HG03439 (cell line): ENCODE measurements around the gene TBCK.
"Not testable (repeated sequence)": the region's sequence is repeated elsewhere in the genome, so short reads cannot be mapped to it uniquely, and the experiment has no call there.

ENCODE experiments used
- ATAC-seq: cut with Tn5 transposase; IDR thresholded peaks from one replicate; pipeline ENCODE4 v1.9.1; 2021; ENCODE audit warnings: mild to moderate bottlenecking, moderate library complexity; ENCODE audit not compliant: unreplicated experiment

TBCK gene

GRCh38 chr4:106321814-106322213 is 5.8 kb upstream of the TBCK start:
- not testable (repeated sequence) for ATAC-seq

DNA sequence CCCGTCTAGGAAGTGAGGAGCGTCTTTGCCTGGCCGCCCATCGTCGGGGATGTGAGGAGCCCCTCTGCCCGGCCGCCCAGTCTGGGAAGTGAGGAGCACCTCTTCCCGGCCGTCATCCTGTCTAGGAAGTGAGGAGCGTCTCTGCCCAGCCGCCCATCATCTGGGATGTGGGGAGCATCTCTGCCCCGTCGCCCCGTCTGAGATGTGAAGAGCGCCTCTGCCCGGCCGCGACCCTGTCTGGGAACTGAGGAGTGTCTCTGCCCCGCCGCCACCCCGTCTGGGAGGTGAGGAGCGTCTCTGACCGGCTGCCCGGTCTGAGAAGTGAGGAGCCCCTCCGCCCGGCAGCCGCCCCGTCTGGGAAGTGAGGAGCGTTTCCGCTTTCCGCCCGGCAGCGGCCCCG is 5.2 kb upstream of the TBCK start:
- not testable (repeated sequence) for ATAC-seq

- no peak for ATAC-seq
Measured at GRCh38 chr4:106320235-106320634, 4.2 kb upstream of the TBCK start.

GRCh38 chr4:106318511-106318910 is 2.5 kb upstream of the TBCK start:
- ATAC-seq: no peak

- ATAC-seq: no peak
Measured at GRCh38 chr4:106317815-106318214, 1.8 kb upstream of the TBCK start.

DNA sequence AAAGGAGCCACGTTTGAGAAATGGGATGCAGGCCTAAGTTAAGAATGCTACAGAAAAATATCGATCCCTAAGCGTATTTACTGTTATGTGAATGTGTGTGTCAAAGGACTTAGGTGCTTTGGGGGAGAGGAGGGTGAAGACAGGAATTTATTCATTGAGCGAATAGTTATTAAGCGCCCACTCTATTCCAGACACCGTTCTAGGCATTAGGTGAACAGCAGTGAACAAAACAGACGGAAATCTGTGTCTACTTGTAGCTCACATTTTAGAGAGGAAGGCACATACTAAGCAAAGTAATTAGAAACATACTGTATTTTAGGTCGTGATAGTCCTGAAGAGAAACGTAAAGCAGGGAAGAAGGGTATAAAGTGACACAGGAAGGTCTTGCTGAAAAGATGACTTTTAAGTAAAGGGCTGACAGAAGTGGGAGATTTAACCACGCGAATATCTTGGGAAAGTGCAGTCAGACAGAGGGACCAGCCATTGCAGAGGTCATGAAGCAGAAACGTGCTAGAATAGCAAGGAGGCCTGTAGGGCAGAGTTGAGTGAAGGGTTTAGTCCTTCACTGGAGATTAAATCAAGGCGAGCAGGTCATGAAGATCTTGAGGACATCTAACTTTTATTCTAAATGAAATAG is 882 bp upstream of the TBCK start:
- ATAC-seq: peak; percentile 5

- peak; percentile 17 for ATAC-seq
Measured at GRCh38 chr4:106315476-106315967, 487 bp downstream of the TBCK start.

DNA sequence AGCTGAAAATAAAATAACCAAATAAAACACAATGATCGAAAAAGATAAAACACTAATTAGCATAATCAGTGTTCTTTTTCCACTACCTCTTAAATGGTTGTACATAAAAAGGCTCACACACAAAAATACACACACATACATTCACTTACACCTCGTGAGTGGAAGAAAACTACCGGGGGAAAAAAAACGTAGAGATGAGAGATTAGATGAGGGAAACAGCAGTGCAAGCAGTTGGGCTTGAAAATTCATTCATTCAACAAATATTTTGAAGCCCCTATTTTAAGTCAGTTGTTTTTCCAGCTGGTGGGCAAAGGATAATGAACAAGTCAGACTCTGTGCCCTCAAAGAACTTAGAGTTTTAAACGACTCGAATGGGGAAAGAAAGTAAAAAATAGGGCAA is 1.0 kb downstream of the TBCK start:
- ATAC-seq: no peak

- ATAC-seq: no peak
Measured at GRCh38 chr4:106312997-106313522, 2.9 kb downstream of the TBCK start.

- no peak for ATAC-seq
Measured at GRCh38 chr4:106312377-106312776, 3.6 kb downstream of the TBCK start.

DNA sequence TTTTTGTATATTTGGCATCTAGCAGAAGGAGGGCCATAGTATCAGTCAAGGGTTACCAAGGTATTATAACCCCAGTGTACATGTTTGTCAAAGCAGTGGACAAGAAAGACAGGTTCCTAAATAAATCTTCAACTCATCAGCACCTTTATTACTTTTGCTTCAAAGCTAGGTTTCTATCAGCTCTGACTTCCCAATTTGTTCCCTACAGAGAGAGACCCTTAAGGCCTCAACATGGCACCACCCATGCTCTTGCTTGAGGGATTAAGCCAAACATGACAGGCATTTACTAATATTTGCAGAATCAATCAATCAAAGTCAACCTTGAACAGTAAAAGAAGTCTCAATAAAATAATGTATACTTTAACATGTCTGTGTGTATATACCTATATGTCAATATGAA is 9.4 kb downstream of the TBCK start:
- no peak for ATAC-seq

- no peak for ATAC-seq
Measured at GRCh38 chr4:106305435-106306055, 10.5 kb downstream of the TBCK start.

GRCh38 chr4:106304632-106305031 is 11.4 kb downstream of the TBCK start:
- ATAC-seq: no peak

DNA sequence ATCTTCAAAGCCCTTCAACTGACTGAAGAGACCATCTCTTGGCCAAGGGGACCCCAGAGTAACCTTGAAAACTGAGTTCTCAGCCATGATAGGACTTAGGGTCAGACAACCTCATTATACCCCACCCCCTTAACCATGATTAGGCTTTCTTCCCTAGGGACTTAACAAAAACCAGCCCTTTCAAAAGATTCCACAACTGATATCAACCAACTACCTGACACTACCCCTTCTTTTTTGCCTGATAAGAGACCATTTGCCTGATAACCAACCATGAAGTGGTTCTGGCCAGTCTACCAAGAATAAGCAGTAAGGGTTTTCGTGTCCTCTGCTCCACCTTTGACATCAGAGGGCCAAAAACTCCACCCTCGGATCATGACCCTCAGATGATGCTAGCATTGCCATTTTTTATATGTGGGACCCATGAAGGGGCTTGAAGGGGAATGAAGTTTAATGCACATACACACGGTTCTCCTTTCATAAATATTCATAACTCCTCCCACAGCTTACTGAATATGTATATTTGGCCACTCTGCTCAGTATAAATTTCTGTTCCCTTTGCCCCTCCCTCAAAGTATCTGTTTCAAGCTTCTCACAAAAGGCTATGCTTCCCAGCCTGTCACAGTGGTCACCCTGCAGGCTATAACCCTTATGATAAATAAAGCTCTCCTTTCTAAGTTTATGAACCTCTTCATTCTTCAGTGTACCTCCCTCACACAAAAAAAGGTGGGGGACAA is 12.3 kb downstream of the TBCK start:
- ATAC-seq: no peak

DNA sequence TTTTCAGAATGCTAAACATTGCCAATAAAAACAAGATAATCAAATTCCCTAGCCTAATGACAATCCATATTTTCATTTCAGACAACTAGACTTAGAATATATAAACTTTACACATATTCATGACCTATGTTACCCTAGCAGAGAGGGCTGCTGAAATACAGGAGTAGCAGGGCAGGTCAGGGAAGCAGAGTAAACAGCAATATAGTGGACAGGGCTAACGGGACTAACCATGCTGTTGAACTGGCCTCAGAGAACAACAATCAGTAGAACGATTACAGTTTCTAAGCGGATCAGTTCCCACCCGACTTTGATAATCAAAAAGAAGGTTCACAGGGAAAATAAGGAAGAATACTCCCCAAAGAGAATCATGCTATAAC is 14.0 kb downstream of the TBCK start:
- no peak for ATAC-seq

GRCh38 chr4:106301393-106302061 is 14.5 kb downstream of the TBCK start:
- no peak for ATAC-seq

DNA sequence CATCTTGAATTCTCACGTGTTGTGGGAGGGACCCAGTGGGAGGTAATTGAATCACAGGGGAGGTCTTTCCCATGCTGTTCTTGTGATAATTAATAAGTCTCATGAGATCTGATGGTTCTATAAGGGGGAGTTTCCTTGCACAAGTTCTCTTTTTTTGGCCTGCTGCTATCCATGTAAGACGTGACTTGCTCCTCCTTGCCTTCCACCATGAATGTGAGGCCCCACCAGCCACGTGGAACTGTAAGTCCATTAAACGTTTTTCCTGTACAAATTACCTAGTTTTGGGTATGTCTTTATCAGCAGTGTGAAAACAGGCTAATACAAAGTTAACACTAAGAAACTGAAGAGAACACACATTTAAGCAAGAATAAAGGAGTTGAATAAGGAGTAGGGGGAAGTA is 16.0 kb downstream of the TBCK start:
- ATAC-seq: no peak

GRCh38 chr4:106297245-106298035 is 18.6 kb downstream of the TBCK start:
- no peak for ATAC-seq

GRCh38 chr4:106294062-106294461 is 21.9 kb downstream of the TBCK start:
- no peak for ATAC-seq

- no peak for ATAC-seq
Measured at GRCh38 chr4:106291678-106292077, 24.3 kb downstream of the TBCK start.

GRCh38 chr4:106289737-106290136 is 26.3 kb downstream of the TBCK start:
- ATAC-seq: no peak
